PC-3 (cell line): Measurements from ENCODE around the gene KLHL13. TPM values are rescaled to one million over a fixed set of nuclear protein-coding genes. Genes with fewer than 3 reads are reported as not detected.
"Not testable (repeated sequence)": the region's sequence is repeated elsewhere in the genome, so short reads cannot be mapped to it uniquely, and the experiment has no call there.

Experiments used
- ATAC-seq: fragments of 200-7000 bp; cut with Tn5 transposase; 2 replicates; pipeline ENCODE4 v1.9.1; 2020; ENCODE audit warnings: mild to moderate bottlenecking, moderate library complexity
- BruUV-seq: library from RNA; stranded (reverse); fragments of 400-500 nt; replicated peaks from 2 replicates; lab custom pipeline; 2021; lab: Mats Ljungman, UMichigan
- CTCF ChIA-PET: fragments of 300-600 bp; sonication (Branson Sonifier 250); formaldehyde crosslinking; loops from one replicate; lab custom pipeline; 2022; ENCODE audit warnings: antibody characterized with exemption; lab: Charles Lee
- POLR2A ChIA-PET: fragments of 300-600 bp; sonication (Branson Sonifier 250); formaldehyde crosslinking; loops from one replicate; lab custom pipeline; 2022; ENCODE audit warnings: antibody characterized with exemption; ENCODE audit not compliant: unreplicated experiment; lab: Charles Lee
- DNase-seq: peaks from one replicate; pipeline ENCODE4 v3.0.0-alpha.2; 2015
- H2AFZ ChIP-seq: fragments of 300-600 bp; sonication (generic); 2 replicates; pipeline ENCODE4 v1.6.0; 2016; ENCODE audit warnings: antibody characterized with exemption, low read length
- H3F3A ChIP-seq: fragments of 300-600 bp; sonication (generic); one replicate; pipeline ENCODE4 v1.6.0; 2017; ENCODE audit warnings: antibody characterized with exemption, low read length, control low read depth, mild to moderate bottlenecking; ENCODE audit not compliant: unreplicated experiment
- H3K27ac ChIP-seq: fragments of 300-600 bp; sonication (generic); 2 replicates; pipeline ENCODE4 v1.5.1; 2016; ENCODE audit warnings: mild to moderate bottlenecking, low read length
- H3K27me3 ChIP-seq: fragments of 300-600 bp; sonication (generic); 2 replicates; pipeline ENCODE4 v1.6.1; 2016; ENCODE audit warnings: low read length, mixed read lengths
- H3K36me3 ChIP-seq: fragments of 300-600 bp; sonication (generic); 2 replicates; pipeline ENCODE4 v1.6.1; 2016; ENCODE audit warnings: low read depth, mixed run types, low read length, mixed read lengths
- H3K4me1 ChIP-seq: fragments of 300-600 bp; sonication (generic); 2 replicates; pipeline ENCODE4 v1.5.1; 2016; ENCODE audit warnings: low read length; ENCODE audit not compliant: insufficient read depth
- H3K4me2 ChIP-seq: fragments of 300-600 bp; sonication (generic); 2 replicates; pipeline ENCODE4 v1.6.0; 2016; ENCODE audit warnings: low read length
- H3K4me3 ChIP-seq: fragments of 300-600 bp; sonication (generic); 2 replicates; pipeline ENCODE4 v1.5.1; 2016; ENCODE audit warnings: mild to moderate bottlenecking, low read length, mixed read lengths
- H3K79me2 ChIP-seq: fragments of 300-600 bp; sonication (generic); 2 replicates; pipeline ENCODE4 v1.6.1; 2017; ENCODE audit warnings: low read length, mixed read lengths
- H3K9ac ChIP-seq: fragments of 300-600 bp; sonication (generic); 2 replicates; pipeline ENCODE4 v1.6.0; 2016; ENCODE audit warnings: mild to moderate bottlenecking, low read length
- H3K9me2 ChIP-seq: fragments of 300-600 bp; sonication (generic); replicated peaks from 2 replicates; pipeline ENCODE4 v1.6.1; 2016; ENCODE audit warnings: mixed run types, low read length, mixed read lengths
- H3K9me3 ChIP-seq: fragments of 300-600 bp; sonication (generic); 2 replicates; pipeline ENCODE4 v1.6.1; 2016; ENCODE audit warnings: low read length, mixed read lengths
- H4K20me1 ChIP-seq: fragments of 300-600 bp; sonication (generic); 2 replicates; pipeline ENCODE4 v1.6.1; 2016; ENCODE audit warnings: low read length, mixed read lengths
- EZH2 ChIP-seq: fragments of 300-600 bp; sonication (generic); IDR thresholded peaks from one replicate; pipeline ENCODE4 v1.6.1; 2017; ENCODE audit warnings: antibody characterized with exemption, mild to moderate bottlenecking, low read length; ENCODE audit not compliant: unreplicated experiment
- EZH2phosphoT487 ChIP-seq: fragments of 300-600 bp; sonication (generic); IDR thresholded peaks from 2 replicates; pipeline ENCODE4 v1.6.1; 2018; ENCODE audit warnings: mild to moderate bottlenecking, antibody characterized with exemption, low read length, borderline replicate concordance
- intact Hi-C: fragments of 100-400 bp; cut with micrococcal nuclease; formaldehyde crosslinking; loops from 2 replicates; pipeline ENCODE4 v1.9.0; 2023
- total RNA-seq: library from RNA; depleted of rRNA; stranded (reverse); fragments of >200 nt; gene quantifications from 2 replicates; pipeline ENCODE4 v1.2.3, GENCODE V29; 2014
- TF ChIP-seq, protein P1 (sequence below): fragments of 300-600 bp; sonication (generic); conservative IDR thresholded peaks from 2 replicates; pipeline ENCODE4 v1.5.1; 2017; ENCODE audit warnings: antibody characterized with exemption, low read depth, mild to moderate bottlenecking, low read length

KLHL13 gene
- total RNA-seq, 1 experiment from 2014 or later: 4.0 TPM

GRCh38 chrX:117957128-117957527 lies 159.5 kb downstream of the KLHL13 start:
- no TSS peak for BruUV-seq
- no peaks in the 10 kb centered on the region for H3K9me3 ChIP-seq
- H3K9me2 ChIP-seq: no peaks in the 10 kb centered on the region
- no peak overlapping the region for H3K4me3 ChIP-seq
- peaks cover 7% of the 10 kb centered on the region; the same call in 1 of the 2 replicates for H3K4me1 ChIP-seq
- DNase-seq (peak; percentile 47), ATAC-seq (peak; percentile 99)
- no peak overlapping the region for H3K4me2 ChIP-seq
- H3F3A ChIP-seq: no peaks in the 10 kb centered on the region
- H3K36me3 ChIP-seq: no peaks in the 10 kb centered on the region
- H3K9ac ChIP-seq: no peak overlapping the region
- intact Hi-C loops: no loop called here
- H2AFZ ChIP-seq: no peak overlapping the region
- CTCF ChIA-PET: no interaction called here
- POLR2A ChIA-PET: no interaction called here
- no peak overlapping the region for H3K27ac ChIP-seq
- H3K79me2 ChIP-seq: no peaks in the 10 kb centered on the region
- TF ChIP-seq EZH2: no peak
- no peak for TF ChIP-seq EZH2phosphoT487
- TF ChIP-seq, protein P1, sequence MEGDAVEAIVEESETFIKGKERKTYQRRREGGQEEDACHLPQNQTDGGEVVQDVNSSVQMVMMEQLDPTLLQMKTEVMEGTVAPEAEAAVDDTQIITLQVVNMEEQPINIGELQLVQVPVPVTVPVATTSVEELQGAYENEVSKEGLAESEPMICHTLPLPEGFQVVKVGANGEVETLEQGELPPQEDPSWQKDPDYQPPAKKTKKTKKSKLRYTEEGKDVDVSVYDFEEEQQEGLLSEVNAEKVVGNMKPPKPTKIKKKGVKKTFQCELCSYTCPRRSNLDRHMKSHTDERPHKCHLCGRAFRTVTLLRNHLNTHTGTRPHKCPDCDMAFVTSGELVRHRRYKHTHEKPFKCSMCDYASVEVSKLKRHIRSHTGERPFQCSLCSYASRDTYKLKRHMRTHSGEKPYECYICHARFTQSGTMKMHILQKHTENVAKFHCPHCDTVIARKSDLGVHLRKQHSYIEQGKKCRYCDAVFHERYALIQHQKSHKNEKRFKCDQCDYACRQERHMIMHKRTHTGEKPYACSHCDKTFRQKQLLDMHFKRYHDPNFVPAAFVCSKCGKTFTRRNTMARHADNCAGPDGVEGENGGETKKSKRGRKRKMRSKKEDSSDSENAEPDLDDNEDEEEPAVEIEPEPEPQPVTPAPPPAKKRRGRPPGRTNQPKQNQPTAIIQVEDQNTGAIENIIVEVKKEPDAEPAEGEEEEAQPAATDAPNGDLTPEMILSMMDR: no peak
- no peaks in the 10 kb centered on the region for H4K20me1 ChIP-seq
- no peaks in the 10 kb centered on the region for H3K27me3 ChIP-seq

- H2AFZ ChIP-seq, CTCF ChIA-PET, H3K27me3 ChIP-seq, H3K4me3 ChIP-seq, H3K9me2 ChIP-seq, H4K20me1 ChIP-seq, H3F3A ChIP-seq, POLR2A ChIA-PET, H3K79me2 ChIP-seq, H3K9ac ChIP-seq, H3K4me2 ChIP-seq, intact Hi-C loops, ATAC-seq, H3K27ac ChIP-seq, H3K9me3 ChIP-seq, BruUV-seq, H3K4me1 ChIP-seq, H3K36me3 ChIP-seq: not testable (repeated sequence)
- peak; percentile 23 for DNase-seq
Observed at GRCh38 chrX:117939296-117939695, 177.3 kb downstream of the KLHL13 start.

- CTCF ChIA-PET: no interaction called here
- no TSS peak for BruUV-seq
Observed at GRCh38 chrX:117936118-117936517, 180.5 kb downstream of the KLHL13 start.

GRCh38 chrX:117930116-117930515 lies 186.5 kb downstream of the KLHL13 start:
- H3K36me3 ChIP-seq, CTCF ChIA-PET, H3K79me2 ChIP-seq, H3K4me1 ChIP-seq, ATAC-seq, H3K4me3 ChIP-seq, H4K20me1 ChIP-seq, H3K4me2 ChIP-seq, BruUV-seq, H3K27ac ChIP-seq, POLR2A ChIA-PET, H2AFZ ChIP-seq, DNase-seq, H3K9me2 ChIP-seq, H3K9me3 ChIP-seq, H3K27me3 ChIP-seq, H3K9ac ChIP-seq, H3F3A ChIP-seq, intact Hi-C loops: not testable (repeated sequence)

More at GRCh38 chrX:117936118-117936517, 180.5 kb downstream of the KLHL13 start:
- Histone ChIP-seq H3K79me2 (no peaks in the 10 kb centered on the region), H3K36me3 (no peaks in the 10 kb centered on the region), H3K9me3 (no peaks in the 10 kb centered on the region), H4K20me1 (no peaks in the 10 kb centered on the region), H3K4me1 (no peaks in the 10 kb centered on the region), H3K9me2 (no peaks in the 10 kb centered on the region), H3K4me2 (no peak overlapping the region), H2AFZ (no peak overlapping the region), H3K27me3 (no peaks in the 10 kb centered on the region), H3K4me3 (no peak overlapping the region), H3K9ac (no peak overlapping the region), H3K27ac (no peak overlapping the region), H3F3A (no peaks in the 10 kb centered on the region)
- ATAC-seq (0 out of 2 replicates have a peak, but pooled peaks have one; percentile 35), DNase-seq (peak; percentile 62)
- TF ChIP-seq, protein P1: no peak
- TF ChIP-seq EZH2phosphoT487 (no peak), EZH2 (no peak)
- POLR2A ChIA-PET: no interaction called here
- intact Hi-C loops: no loop called here
